Astrocyte (in vitro differentiated cells and primary cell): ENCODE measurements around the gene NFKB1. TPM values are rescaled to one million over a fixed set of nuclear protein-coding genes. Genes with fewer than 3 reads are reported as not detected.

Experiments used
- DNase-seq: peaks from one replicate; pipeline ENCODE4 v3.0.0-alpha.2; 2010; ENCODE audit warnings: low read depth
- FAIRE-seq: peaks from 2 replicates; lab custom pipeline; 2011; peaks lifted over from hg19 to GRCh38; lab: Jason Lieb, UNC
- H2AFZ ChIP-seq: 2 replicates; pipeline ENCODE4 v1.6.0; 2012; ENCODE audit warnings: low read depth, low read length, inconsistent platforms
- H3K27ac ChIP-seq: 2 replicates; pipeline ENCODE4 v1.5.1; 2011; ENCODE audit warnings: low read depth, low read length, inconsistent platforms
- H3K27me3 ChIP-seq: 2 replicates; pipeline ENCODE4 v1.6.0; 2011; ENCODE audit warnings: low read length, inconsistent platforms; ENCODE audit not compliant: insufficient read depth
- H3K36me3 ChIP-seq: 2 replicates; pipeline ENCODE4 v1.5.1; 2011; ENCODE audit warnings: low read length, inconsistent platforms; ENCODE audit not compliant: insufficient read depth
- H3K4me1 ChIP-seq: 2 replicates; pipeline ENCODE4 v1.5.1; 2011; ENCODE audit warnings: low read length, inconsistent platforms; ENCODE audit not compliant: insufficient read depth
- H3K4me2 ChIP-seq: 2 replicates; pipeline ENCODE4 v1.6.0; 2012; ENCODE audit warnings: low read length, inconsistent platforms
- H3K4me3 ChIP-seq: 2 replicates; pipeline ENCODE4 v1.5.1; 2011; ENCODE audit warnings: low read depth, mild to moderate bottlenecking, low read length, inconsistent platforms; ENCODE audit not compliant: insufficient read depth
- H3K79me2 ChIP-seq: 2 replicates; pipeline ENCODE4 v1.6.0; 2012; ENCODE audit warnings: mild to moderate bottlenecking, low read length, inconsistent platforms; ENCODE audit not compliant: insufficient read depth
- H3K9ac ChIP-seq: 2 replicates; pipeline ENCODE4 v1.6.0; 2012; ENCODE audit warnings: mild to moderate bottlenecking, low read length, inconsistent platforms
- H3K9me3 ChIP-seq: 2 replicates; pipeline ENCODE4 v1.5.1; 2012; ENCODE audit warnings: low read depth, mild to moderate bottlenecking, low read length, inconsistent platforms; ENCODE audit not compliant: insufficient read depth
- H4K20me1 ChIP-seq: 2 replicates; pipeline ENCODE4 v1.6.0; 2012; ENCODE audit warnings: low read length, inconsistent platforms; ENCODE audit not compliant: insufficient read depth
- H3K27ac Mint-ChIP-seq: one replicate; pipeline ENCODE4 v1.8.0; 2021; ENCODE audit warnings: mild to moderate bottlenecking, mixed read lengths; ENCODE audit not compliant: unreplicated experiment
- H3K27me3 Mint-ChIP-seq: one replicate; pipeline ENCODE4 v1.8.0; 2021; ENCODE audit warnings: low read depth, mixed read lengths; ENCODE audit not compliant: unreplicated experiment
- H3K36me3 Mint-ChIP-seq: one replicate; pipeline ENCODE4 v1.8.0; 2021; ENCODE audit warnings: low read depth, mixed read lengths; ENCODE audit not compliant: unreplicated experiment
- H3K4me1 Mint-ChIP-seq: one replicate; pipeline ENCODE4 v1.8.0; 2021; ENCODE audit warnings: low read depth, mixed read lengths; ENCODE audit not compliant: unreplicated experiment
- H3K4me3 Mint-ChIP-seq: one replicate; pipeline ENCODE4 v1.8.0; 2021; ENCODE audit warnings: mild to moderate bottlenecking, moderate library complexity, mixed read lengths; ENCODE audit not compliant: unreplicated experiment
- H3K9me3 Mint-ChIP-seq: one replicate; pipeline ENCODE4 v1.8.0; 2021; ENCODE audit warnings: mild to moderate bottlenecking, mixed read lengths; ENCODE audit not compliant: unreplicated experiment
- EZH2 ChIP-seq: IDR thresholded peaks from 2 replicates; pipeline ENCODE4 v1.6.1; 2012; ENCODE audit warnings: mild to moderate bottlenecking, low read length, inconsistent platforms; ENCODE audit not compliant: insufficient read depth
- total RNA-seq: library from RNA; stranded (reverse); gene quantifications from 2 replicates; pipeline ENCODE4 v1.2.1, GENCODE V29; 2021
- TF ChIP-seq, protein P1 (sequence below): IDR thresholded peaks from 2 replicates; pipeline ENCODE4 v1.5.1; 2011; ENCODE audit warnings: low read depth, mild to moderate bottlenecking, inconsistent platforms, low read length, moderate library complexity; ENCODE audit not compliant: insufficient read depth

The NFKB1 gene
- total RNA-seq, 1 donor from 2014 or later = 19.9 TPM

DNA sequence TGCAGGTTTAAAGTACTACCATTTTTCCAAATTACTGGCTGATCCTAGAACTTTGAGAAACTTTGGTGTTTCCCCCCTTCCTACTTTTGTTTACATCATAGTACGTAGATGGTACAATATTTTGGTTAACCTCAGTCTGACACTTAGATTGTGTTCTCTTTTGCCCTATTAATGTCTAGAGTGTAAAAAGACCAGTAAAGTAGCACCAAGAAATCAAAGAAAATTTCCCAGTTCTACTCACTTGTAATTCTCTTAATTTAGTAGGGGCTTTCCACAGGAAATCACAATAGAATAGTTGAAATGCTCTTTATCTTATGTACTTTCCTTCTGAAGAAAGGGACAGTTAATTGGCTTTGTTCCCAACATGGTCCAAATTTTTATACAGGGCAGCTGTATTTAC is 51.6 kb downstream of the NFKB1 start:
- H3K4me1 Mint-ChIP-seq = peaks cover 23% of the 10 kb centered on the region
- H3K9me3 Mint-ChIP-seq = no peaks in the 10 kb centered on the region
- H3K27me3 ChIP-seq = no peaks in the 10 kb centered on the region
- FAIRE-seq = peak; percentile 29
- H2AFZ ChIP-seq = no peak overlapping the region
- no peaks in the 10 kb centered on the region for H3K36me3 ChIP-seq
- no peak overlapping the region for H3K4me3 ChIP-seq
- H3K9me3 ChIP-seq = no peaks in the 10 kb centered on the region
- no peak overlapping the region for H3K27ac Mint-ChIP-seq
- no peaks in the 10 kb centered on the region for H3K79me2 ChIP-seq
- H3K36me3 Mint-ChIP-seq = peaks cover 5% of the 10 kb centered on the region
- no peak overlapping the region for H3K9ac ChIP-seq
- H3K4me1 ChIP-seq = peaks cover 26% of the 10 kb centered on the region
- DNase-seq = no peak
- H3K4me3 Mint-ChIP-seq = no peak overlapping the region
- no peak for TF ChIP-seq EZH2
- TF ChIP-seq, protein P1, sequence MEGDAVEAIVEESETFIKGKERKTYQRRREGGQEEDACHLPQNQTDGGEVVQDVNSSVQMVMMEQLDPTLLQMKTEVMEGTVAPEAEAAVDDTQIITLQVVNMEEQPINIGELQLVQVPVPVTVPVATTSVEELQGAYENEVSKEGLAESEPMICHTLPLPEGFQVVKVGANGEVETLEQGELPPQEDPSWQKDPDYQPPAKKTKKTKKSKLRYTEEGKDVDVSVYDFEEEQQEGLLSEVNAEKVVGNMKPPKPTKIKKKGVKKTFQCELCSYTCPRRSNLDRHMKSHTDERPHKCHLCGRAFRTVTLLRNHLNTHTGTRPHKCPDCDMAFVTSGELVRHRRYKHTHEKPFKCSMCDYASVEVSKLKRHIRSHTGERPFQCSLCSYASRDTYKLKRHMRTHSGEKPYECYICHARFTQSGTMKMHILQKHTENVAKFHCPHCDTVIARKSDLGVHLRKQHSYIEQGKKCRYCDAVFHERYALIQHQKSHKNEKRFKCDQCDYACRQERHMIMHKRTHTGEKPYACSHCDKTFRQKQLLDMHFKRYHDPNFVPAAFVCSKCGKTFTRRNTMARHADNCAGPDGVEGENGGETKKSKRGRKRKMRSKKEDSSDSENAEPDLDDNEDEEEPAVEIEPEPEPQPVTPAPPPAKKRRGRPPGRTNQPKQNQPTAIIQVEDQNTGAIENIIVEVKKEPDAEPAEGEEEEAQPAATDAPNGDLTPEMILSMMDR = no peak
- peaks cover 18% of the 10 kb centered on the region for H4K20me1 ChIP-seq
- no peaks in the 10 kb centered on the region for H3K27me3 Mint-ChIP-seq
- no peak overlapping the region for H3K4me2 ChIP-seq
- no peak overlapping the region for H3K27ac ChIP-seq

DNA sequence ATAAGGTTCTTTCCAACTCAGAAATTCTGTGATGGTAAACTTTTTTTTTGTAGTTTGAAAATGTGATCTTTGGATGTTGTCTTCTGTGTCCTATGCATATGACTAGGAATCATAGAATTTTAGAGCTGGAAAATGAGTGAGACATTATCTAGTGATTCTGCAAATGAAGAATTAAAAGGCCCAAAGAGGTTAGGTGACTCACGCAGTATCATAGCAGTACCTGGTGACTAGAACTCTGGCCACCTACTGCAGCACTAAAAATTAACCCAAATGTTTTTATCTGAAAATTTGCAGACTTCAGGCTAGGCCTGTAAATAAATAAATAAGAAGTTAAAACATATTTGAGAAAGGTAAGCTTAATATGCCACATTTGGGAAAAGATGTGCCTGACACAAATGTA is 52.8 kb downstream of the NFKB1 start:
- H3K4me3 Mint-ChIP-seq = no peak overlapping the region

DNA sequence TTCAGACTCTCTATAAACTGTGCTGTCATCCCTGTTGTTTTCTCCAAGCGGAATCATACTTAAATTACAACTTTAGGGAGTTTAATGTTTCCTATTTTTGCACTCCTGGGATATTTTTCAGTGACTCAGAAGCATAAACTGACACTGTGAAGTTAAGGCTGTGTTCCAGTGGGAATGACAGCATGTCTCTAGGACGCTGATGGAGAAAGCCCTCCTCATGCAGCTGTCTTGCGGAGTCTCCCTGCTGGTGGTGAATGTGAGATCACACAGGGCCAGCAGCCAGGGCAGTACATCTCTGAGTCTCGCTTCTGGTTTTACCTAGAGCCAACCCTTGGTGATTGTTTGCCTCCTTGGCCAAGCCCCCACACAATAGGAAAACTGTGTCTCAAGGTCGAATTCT is 53.3 kb downstream of the NFKB1 start:
- peaks cover 26% of the 10 kb centered on the region for H3K4me1 ChIP-seq
- no peak for TF ChIP-seq EZH2
- TF ChIP-seq, protein P1 = no peak

More for the DNA sequence above, 52.8 kb downstream of the NFKB1 start:
- Histone ChIP-seq H2AFZ (no peak overlapping the region), H3K9ac (peak overlapping the region; percentile 24), H4K20me1 (peaks cover 13% of the 10 kb centered on the region), H3K9me3 (no peaks in the 10 kb centered on the region), H3K4me2 (peak overlapping the region; percentile 30), H3K4me1 (peaks cover 26% of the 10 kb centered on the region), H3K79me2 (no peaks in the 10 kb centered on the region), H3K4me3 (no peak overlapping the region), H3K27me3 (no peaks in the 10 kb centered on the region), H3K27ac (peak overlapping the region; percentile 51), H3K36me3 (no peaks in the 10 kb centered on the region)
- Mint-ChIP-seq H3K4me1 (peaks cover 23% of the 10 kb centered on the region), H3K36me3 (peaks cover 5% of the 10 kb centered on the region), H3K27me3 (no peaks in the 10 kb centered on the region), H3K27ac (no peak overlapping the region), H3K9me3 (peaks cover 1% of the 10 kb centered on the region)
- FAIRE-seq (peak; percentile 17), DNase-seq (no peak)
- TF ChIP-seq, protein P1 = no peak

More for the DNA sequence above, 53.3 kb downstream of the NFKB1 start:
- no peak overlapping the region for H3K4me3 Mint-ChIP-seq
- H3K27me3 Mint-ChIP-seq = no peaks in the 10 kb centered on the region
- no peak overlapping the region for H3K27ac Mint-ChIP-seq
- H3K4me2 ChIP-seq = peak overlapping the region; percentile 28
- H3K36me3 ChIP-seq = no peaks in the 10 kb centered on the region
- no peaks in the 10 kb centered on the region for H3K79me2 ChIP-seq
- H3K27me3 ChIP-seq = no peaks in the 10 kb centered on the region
- peak overlapping the region; percentile 24 for H3K9ac ChIP-seq
- FAIRE-seq = peak; percentile 76
- H3K36me3 Mint-ChIP-seq = peaks cover 5% of the 10 kb centered on the region
- no peak overlapping the region for H2AFZ ChIP-seq
- H3K9me3 ChIP-seq = no peaks in the 10 kb centered on the region
- H3K4me3 ChIP-seq = no peak overlapping the region
- H4K20me1 ChIP-seq = peaks cover 13% of the 10 kb centered on the region
- H3K4me1 Mint-ChIP-seq = peaks cover 23% of the 10 kb centered on the region
- H3K9me3 Mint-ChIP-seq = peaks cover 1% of the 10 kb centered on the region
- H3K27ac ChIP-seq = peak overlapping the region; percentile 51
- peak; percentile 70 for DNase-seq
